Measurements from ENCODE around the gene HABP4. TPM values are rescaled to one million over a fixed set of nuclear protein-coding genes. Genes with fewer than 3 reads are reported as not detected.

HABP4 gene
- total RNA-seq, 3 donors from 2014 or later (not counting 1 experiment from before 2014, with no cell fraction given), result 3.0 to 3.9 (median 3.6) TPM

- Mint-ChIP-seq H3K4me3 (no peak overlapping the region), H3K27me3 (ENCODE audit: low read depth in 2 of 2) (peaks cover 0 to under 1% of the 10 kb centered on the region in 2 donors), H3K9me3 (no peaks in the 10 kb centered on the region), H3K27ac (no peak overlapping the region), H3K36me3 (no peaks in the 10 kb centered on the region), H3K4me1 (peaks cover 8 to 9% of the 10 kb centered on the region in 2 donors)
- Histone ChIP-seq H3K9me3 (ENCODE audit: control insufficient read depth, insufficient read depth, low read length) (no peaks in the 10 kb centered on the region), H3K4me1 (ENCODE audit: control insufficient read depth, insufficient read depth, low read length) (peaks cover 11% of the 10 kb centered on the region), H3K4me3 (ENCODE audit: low read length) (no peak overlapping the region), H3K27me3 (ENCODE audit: control insufficient read depth, insufficient read depth, low read length) (no peaks in the 10 kb centered on the region), H3K27ac (ENCODE audit: low read length) (no peak overlapping the region), H3K36me3 (ENCODE audit: control insufficient read depth, insufficient read depth, low read length) (no peaks in the 10 kb centered on the region)
- 92% methylated on average over 5 of the region's 5 CpGs for WGBS (ENCODE audit: insufficient coverage)
- intact Hi-C loops (cut with micrococcal nuclease), result no loop called here
- no peak for TF ChIP-seq CTCF (IDR thresholded peaks at IDR 0.05)
- ATAC-seq (no peak), DNase-seq (no peak)
Measured at GRCh38 chr9:96440671-96441199, 9.2 kb upstream of the HABP4 start.

DNA sequence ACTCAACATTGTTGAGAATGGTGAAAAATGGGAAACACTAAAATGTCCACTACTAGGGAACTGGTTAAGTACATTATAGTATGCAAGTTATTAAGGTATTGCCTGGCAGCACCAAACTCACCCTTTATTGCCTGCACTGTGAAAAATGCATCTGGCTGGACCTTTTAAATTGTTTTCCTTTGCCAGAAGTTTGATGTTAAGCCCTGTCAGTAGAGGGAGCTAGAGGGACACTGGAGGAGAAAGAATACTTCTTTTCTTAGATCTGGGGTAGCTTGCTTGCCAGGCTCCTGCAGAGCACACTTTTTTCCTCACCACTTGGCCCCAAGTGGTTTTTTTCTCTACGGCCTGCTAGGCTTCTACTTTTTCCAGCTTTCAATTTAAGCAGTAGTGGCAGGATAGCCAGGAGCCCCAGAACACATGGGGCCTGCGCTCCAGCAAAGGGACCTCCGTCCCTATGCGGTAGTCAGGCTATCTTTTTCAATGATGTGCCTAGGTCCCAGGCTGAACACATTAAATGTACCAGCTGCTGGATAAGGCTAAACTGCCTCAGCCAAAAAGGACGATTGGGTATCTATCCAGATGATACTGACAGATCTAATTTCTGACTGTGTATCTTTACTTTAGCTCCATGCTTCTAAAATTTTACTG lies 8.0 kb upstream of the HABP4 start:
- 88% methylated on average over 5 of the region's 5 CpGs for WGBS (ENCODE audit: insufficient coverage)
- Mint-ChIP-seq H3K4me3 (no peak overlapping the region), H3K27me3 (ENCODE audit: low read depth in 2 of 2) (peaks cover 0 to 9% of the 10 kb centered on the region in 2 donors), H3K4me1 (no peaks in the 10 kb centered on the region), H3K9me3 (no peaks in the 10 kb centered on the region), H3K27ac (no peak overlapping the region), H3K36me3 (no peaks in the 10 kb centered on the region)
- no peaks in the 10 kb centered on the region for H3K36me3 ChIP-seq (ENCODE audit: control insufficient read depth, insufficient read depth, low read length)
- H3K27me3 ChIP-seq (ENCODE audit: control insufficient read depth, insufficient read depth, low read length), result no peaks in the 10 kb centered on the region
- no peak overlapping the region for H3K27ac ChIP-seq (ENCODE audit: low read length)
- ATAC-seq (no peak), DNase-seq (peak in 1 of 2 donors; percentile 55)
- H3K9me3 ChIP-seq (ENCODE audit: control insufficient read depth, insufficient read depth, low read length), result no peaks in the 10 kb centered on the region
- TF ChIP-seq CTCF (IDR thresholded peaks at IDR 0.05), result no peak
- no peaks in the 10 kb centered on the region for H3K4me1 ChIP-seq (ENCODE audit: control insufficient read depth, insufficient read depth, low read length)
- intact Hi-C loops (cut with micrococcal nuclease), result loop anchor here (1.0 kb wide), 1 partner anchor 43 kb away; no protein-coding TSS in a partner anchor
- H3K4me3 ChIP-seq (ENCODE audit: low read length), result no peak overlapping the region

DNA sequence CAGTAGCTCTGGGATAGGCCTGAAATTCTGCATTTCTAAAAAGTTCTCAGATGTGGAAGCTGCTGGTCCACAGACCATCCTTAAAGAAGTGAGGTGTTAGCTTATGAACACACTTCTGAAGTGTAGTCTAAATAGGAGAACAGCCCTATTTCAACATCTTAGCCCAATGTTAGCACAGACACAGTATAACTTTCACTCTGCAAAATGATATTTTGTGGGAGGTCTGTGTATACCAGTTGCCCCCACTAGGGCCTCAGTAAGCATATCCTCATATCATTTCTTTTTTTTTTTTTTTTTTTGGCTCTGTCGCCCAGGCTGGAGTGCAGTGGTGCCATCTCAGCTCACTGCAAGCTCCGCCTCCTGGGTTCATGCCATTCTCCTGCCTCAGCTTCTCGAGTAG lies 7.5 kb upstream of the HABP4 start:
- Mint-ChIP-seq H3K27me3 (ENCODE audit: low read depth in 2 of 2) (peaks cover 0 to 9% of the 10 kb centered on the region in 2 donors), H3K36me3 (no peaks in the 10 kb centered on the region), H3K4me1 (no peaks in the 10 kb centered on the region), H3K27ac (no peak overlapping the region), H3K9me3 (no peaks in the 10 kb centered on the region), H3K4me3 (no peak overlapping the region)
- Histone ChIP-seq H3K4me3 (ENCODE audit: low read length) (no peak overlapping the region), H3K36me3 (ENCODE audit: control insufficient read depth, insufficient read depth, low read length) (no peaks in the 10 kb centered on the region), H3K27ac (ENCODE audit: low read length) (no peak overlapping the region), H3K4me1 (ENCODE audit: control insufficient read depth, insufficient read depth, low read length) (no peaks in the 10 kb centered on the region), H3K9me3 (ENCODE audit: control insufficient read depth, insufficient read depth, low read length) (no peaks in the 10 kb centered on the region), H3K27me3 (ENCODE audit: control insufficient read depth, insufficient read depth, low read length) (no peaks in the 10 kb centered on the region)
- DNase-seq (peak in 1 of 2 donors; percentile 18), ATAC-seq (peak in 1 of 3 donors; percentile 34)
- intact Hi-C loops (cut with micrococcal nuclease), result loop anchor here (1.0 kb wide), 1 partner anchor 43 kb away; no protein-coding TSS in a partner anchor
- WGBS (ENCODE audit: insufficient coverage), result 92% methylated on average over 2 of the region's 3 CpGs
- TF ChIP-seq CTCF (IDR thresholded peaks at IDR 0.05), result no peak
